Transverse colon (tissue), 3 donors: ENCODE data around the gene COPA.

Experiments used
- CTCF ChIP-seq, 5 experiments: fragments of 200-600 bp in 3 of 5; fragments of 450-650 bp in 2 of 5; sonication (generic) in 3 of 5; IDR thresholded peaks; 1 replicate in 2 of 5; 2 replicates in 3 of 5; pipeline ENCODE4 v1.5.1; 2016 to 2017; ENCODE audit warnings: antibody characterized with exemption in 5 of 5, inconsistent platforms in 3 of 5, mild to moderate bottlenecking in 2 of 5, moderate library complexity in 1 of 5
- POLR2A ChIP-seq: fragments of 450-650 bp; IDR thresholded peaks from one replicate; pipeline ENCODE4 v1.6.1; 2016; ENCODE audit warnings: antibody characterized with exemption, mild to moderate bottlenecking, moderate library complexity

DNA sequence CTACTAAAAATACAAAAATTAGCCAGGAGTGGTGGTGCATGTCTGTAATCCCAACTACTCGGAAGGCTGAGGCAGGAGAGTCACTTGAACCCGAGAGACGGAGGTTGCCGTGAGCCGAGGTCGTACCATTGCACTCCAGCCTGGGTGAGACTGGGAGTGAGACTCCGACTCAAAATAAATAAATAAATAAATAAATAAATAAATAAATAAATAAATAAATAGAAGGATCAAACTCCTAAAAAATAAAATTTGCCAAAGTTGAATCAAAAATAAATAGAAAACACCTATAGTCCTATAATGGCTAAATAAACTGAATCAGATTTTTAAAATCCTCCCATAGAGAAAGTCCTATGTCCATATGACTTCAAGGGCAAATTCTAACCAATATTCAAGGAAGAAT lies 42.9 kb downstream of the COPA start:
- TF ChIP-seq POLR2A (no peak), CTCF (IDR thresholded peaks at IDR 0.05) (no peak)
